AG09309 (cell line): ENCODE results near the gene TGFA.

Source experiments
- DNase-seq: peaks from one replicate; pipeline ENCODE4 v3.0.0-alpha.2; 2010; ENCODE audit warnings: low read depth
- H3K4me3 ChIP-seq: 2 replicates; pipeline ENCODE4 v1.5.1; 2011; ENCODE audit warnings: mild to moderate bottlenecking, low read depth, low read length, moderate library complexity; ENCODE audit not compliant: control insufficient read depth
- TF ChIP-seq, protein P1 (sequence below): IDR thresholded peaks from 2 replicates; pipeline ENCODE4 v1.5.1; 2011; ENCODE audit warnings: mild to moderate bottlenecking, low read depth, low read length, inconsistent platforms; ENCODE audit not compliant: insufficient read depth, control insufficient read depth; ENCODE audit errors: missing control alignments

TGFA gene

DNA sequence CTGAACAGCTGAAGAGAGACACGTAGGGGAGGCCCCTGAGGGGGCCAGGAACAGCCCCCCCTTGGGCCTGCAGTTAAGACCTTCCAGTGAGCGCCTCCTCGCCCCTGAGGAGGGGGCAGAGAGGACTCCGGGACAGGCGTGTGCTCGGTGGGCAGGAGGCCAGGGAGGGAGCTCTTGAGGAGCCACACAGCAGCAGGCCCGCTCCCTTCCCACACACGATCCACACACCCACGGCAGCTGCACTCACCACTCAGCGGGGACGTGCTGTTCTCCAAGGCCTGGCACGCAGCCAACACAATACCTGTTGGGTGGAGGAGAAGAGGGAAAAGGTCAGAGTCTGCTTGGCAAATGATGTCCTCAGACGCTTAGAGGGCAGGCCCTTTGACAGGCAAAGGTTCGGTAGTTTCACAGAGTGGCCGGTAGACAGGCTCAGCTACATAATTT lies 39.0 kb downstream of the TGFA start:
- no peak overlapping the region for H3K4me3 ChIP-seq
- DNase-seq: no peak
- TF ChIP-seq, protein P1, sequence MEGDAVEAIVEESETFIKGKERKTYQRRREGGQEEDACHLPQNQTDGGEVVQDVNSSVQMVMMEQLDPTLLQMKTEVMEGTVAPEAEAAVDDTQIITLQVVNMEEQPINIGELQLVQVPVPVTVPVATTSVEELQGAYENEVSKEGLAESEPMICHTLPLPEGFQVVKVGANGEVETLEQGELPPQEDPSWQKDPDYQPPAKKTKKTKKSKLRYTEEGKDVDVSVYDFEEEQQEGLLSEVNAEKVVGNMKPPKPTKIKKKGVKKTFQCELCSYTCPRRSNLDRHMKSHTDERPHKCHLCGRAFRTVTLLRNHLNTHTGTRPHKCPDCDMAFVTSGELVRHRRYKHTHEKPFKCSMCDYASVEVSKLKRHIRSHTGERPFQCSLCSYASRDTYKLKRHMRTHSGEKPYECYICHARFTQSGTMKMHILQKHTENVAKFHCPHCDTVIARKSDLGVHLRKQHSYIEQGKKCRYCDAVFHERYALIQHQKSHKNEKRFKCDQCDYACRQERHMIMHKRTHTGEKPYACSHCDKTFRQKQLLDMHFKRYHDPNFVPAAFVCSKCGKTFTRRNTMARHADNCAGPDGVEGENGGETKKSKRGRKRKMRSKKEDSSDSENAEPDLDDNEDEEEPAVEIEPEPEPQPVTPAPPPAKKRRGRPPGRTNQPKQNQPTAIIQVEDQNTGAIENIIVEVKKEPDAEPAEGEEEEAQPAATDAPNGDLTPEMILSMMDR: no peak

DNA sequence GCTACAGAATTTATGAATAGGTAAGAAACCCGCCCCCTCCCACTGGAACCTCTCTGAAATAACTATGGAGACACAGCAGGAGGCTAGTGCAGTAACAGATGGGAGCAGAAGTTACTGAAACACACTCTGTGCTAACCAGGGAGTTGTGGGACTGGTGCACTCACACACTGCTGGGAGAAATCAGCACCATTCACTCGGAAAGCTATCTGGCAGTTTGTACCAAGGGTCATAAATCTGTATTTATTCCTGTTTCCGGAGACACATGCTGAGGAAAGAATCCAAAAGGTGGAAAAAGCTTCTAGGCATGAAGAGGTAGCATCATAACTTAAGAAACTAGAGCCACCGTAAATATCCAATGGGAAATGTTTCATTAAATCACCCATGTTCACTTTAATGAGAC lies 39.9 kb downstream of the TGFA start:
- DNase-seq: no peak

DNA sequence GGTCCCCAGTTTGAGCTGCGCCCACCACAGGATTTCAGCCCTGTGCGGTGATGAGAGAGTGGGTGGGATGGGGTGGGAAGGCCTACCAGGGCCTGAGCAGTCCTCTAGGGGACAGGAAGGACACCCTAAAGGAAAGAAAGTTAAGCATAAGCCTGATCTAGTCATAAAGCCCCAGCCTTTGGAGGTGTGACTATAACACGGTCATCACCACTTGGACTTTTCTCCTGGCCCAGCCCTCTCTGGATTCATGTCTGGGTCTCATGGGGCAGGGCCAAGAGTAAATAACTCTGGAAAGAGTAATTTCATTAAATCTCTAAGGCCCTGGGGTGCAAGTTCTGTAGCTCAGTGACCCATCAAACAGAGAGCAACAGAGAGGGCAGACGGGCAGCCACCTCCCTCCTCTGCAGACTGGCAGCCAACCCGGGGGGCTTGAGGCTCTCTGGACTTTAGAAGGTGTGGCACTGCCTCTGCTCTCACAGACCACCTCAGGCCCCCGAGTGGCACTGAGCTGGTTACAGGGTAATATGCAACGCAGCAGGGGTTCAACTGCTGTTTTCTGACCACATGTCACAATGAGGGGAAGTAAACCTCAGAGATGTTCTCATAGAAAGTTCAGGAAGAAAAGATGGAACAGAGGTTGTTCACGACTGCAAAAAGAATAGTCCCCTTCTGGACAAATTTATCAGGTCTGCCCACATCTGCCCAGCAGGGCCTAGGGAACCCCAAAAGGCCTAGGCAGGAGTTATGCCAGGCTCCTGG lies 41.5 kb downstream of the TGFA start:
- no peak for DNase-seq
- TF ChIP-seq, protein P1: no peak
- H3K4me3 ChIP-seq: no peak overlapping the region

More for the DNA sequence above, 39.9 kb downstream of the TGFA start:
- TF ChIP-seq, protein P1: no peak
- no peak overlapping the region for H3K4me3 ChIP-seq

DNA sequence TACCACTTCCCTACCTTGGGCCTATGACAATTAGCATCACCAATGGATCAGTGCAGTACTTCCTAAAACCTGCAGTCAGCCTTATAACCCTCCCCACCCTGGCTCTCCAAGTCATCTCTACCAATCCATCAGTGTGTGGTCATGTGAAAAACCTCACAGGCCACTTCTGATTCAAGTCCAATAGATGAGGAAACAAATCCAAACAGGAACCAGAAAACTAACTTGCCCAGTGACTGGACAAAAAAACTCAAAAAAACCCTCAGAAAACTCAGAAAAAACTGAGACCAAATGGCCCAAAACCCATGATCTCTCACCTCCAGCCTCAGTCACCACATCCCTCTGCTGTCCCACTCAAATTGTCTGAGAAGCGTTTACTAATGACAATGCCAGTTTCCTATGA lies 43.3 kb downstream of the TGFA start:
- H3K4me3 ChIP-seq: no peak overlapping the region
- TF ChIP-seq, protein P1: no peak
- DNase-seq: no peak

DNA sequence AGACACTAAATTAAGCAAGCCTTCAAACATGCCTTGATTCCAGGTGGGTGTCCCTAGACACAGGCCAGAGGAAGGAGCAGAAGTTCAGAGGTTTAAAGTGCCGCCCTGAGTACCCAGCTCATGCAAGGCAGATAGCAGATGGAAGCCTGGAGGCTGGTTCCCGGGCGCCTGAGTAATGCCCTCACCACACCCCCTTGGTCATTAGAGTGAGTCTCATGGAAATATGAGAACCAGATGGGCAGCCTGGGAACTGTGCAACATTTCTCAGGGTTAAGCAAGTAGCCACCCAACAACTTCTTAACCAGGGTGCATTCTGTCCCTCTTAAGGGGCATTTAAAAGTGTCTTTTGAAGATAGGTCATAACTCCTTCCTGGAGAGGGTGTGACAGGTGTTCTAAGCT lies 44.1 kb downstream of the TGFA start:
- TF ChIP-seq, protein P1: no peak

DNA sequence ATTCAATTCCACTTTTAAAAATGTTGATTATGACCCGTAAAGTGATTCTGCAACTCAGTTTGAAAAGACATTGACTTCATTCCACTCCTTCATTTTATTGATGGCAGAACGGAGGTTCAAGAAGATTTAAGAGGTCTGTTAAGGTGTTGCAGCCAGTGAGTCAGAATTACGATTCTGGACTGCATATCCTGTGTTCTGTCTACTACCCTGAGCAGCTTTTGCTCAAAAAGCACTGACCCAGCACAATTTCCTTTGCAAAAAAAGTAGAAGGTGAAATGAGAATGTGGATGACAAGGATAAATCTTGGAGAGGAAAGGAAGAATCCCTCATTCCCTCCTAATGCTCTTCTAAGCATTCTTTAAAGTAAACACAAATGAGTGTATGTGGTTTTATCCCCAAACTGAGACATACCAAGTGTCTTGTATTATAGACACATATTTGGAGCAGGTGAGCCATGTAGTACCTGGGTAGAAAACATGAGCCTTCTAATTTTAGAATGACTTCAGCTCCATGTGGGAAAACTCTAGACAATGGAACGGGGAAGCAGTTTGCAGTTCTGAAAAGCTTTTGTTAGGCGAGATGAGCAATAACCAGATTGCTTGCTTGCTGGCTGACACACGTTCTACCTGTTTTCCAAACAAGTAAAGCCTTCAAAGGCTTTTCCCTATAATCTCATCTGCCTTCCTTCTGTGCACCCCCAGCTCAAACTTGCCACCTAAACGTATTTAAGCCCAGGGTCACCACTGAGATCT lies 44.7 kb downstream of the TGFA start:
- TF ChIP-seq, protein P1: no peak
- no peak for DNase-seq
- H3K4me3 ChIP-seq: no peak overlapping the region

More for the DNA sequence above, 44.1 kb downstream of the TGFA start:
- DNase-seq: no peak
- no peak overlapping the region for H3K4me3 ChIP-seq
